ENCODE results near the gene ERFL.

The ERFL gene

GRCh38 chr19:41935760-41936415, 7.6 kb upstream of the ERFL start:
- H3K27me3 ChIP-seq (ENCODE audit: control insufficient read depth in 5 of 5, insufficient read depth in 4 of 5, low read length in 5 of 5): peaks cover 37 to 66% (median 57%) of the 10 kb centered on the region in 5 donors

DNA sequence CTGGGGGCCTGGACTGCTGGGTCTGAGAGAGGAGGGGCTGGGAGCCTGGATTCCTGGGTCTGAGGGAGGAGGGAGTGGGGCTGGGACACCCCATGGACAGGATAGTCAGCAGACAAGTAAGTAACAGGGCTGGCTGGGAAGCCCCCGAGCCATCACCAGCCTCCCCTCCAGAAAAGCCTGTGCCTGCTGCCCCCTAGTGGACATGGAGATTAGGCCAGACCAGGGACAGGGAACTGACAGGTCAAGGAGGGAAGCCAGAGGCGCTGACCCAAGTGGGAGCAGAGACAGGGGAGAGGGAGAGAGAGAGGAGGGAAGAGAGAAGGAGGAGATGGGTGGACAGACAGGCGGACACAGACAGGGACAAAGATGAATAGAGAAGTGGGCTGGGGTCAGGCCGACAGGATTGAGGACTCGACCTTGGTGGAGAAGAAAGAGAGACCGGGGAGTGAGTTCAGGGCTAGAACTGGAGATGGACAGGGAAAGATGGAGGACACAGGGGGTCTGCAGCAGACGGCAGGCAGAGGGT, 6.7 kb upstream of the ERFL start:
- H3K4me1 ChIP-seq (ENCODE audit: control insufficient read depth in 5 of 5, insufficient read depth in 5 of 5, low read length in 5 of 5): peaks cover 2 to 8% (median 4%) of the 10 kb centered on the region in 5 donors
- H3K4me3 ChIP-seq (ENCODE audit: low read depth in 1 of 5, low read length in 5 of 5): no peak overlapping the region
- H3K36me3 ChIP-seq (ENCODE audit: control insufficient read depth in 5 of 5, insufficient read depth in 5 of 5, low read length in 5 of 5): no peaks in the 10 kb centered on the region
- H3K27me3 ChIP-seq (ENCODE audit: control insufficient read depth in 5 of 5, insufficient read depth in 4 of 5, low read length in 5 of 5): peaks cover 44 to 72% (median 61%) of the 10 kb centered on the region in 5 donors
- H3K9me3 ChIP-seq (ENCODE audit: control insufficient read depth in 5 of 5, low read length in 5 of 5): no peaks in the 10 kb centered on the region
- H3K27ac ChIP-seq (ENCODE audit: low read depth, low read length): no peak overlapping the region
- H3K9ac ChIP-seq (ENCODE audit: low read length in 5 of 5): no peak overlapping the region

More at GRCh38 chr19:41935760-41936415, 7.6 kb upstream of the ERFL start:
- Histone ChIP-seq H3K9ac (ENCODE audit: low read length in 5 of 5) (no peak overlapping the region), H3K27ac (ENCODE audit: low read depth, low read length) (no peak overlapping the region), H3K4me3 (ENCODE audit: low read depth in 1 of 5, low read length in 5 of 5) (no peak overlapping the region), H3K36me3 (ENCODE audit: control insufficient read depth in 5 of 5, insufficient read depth in 5 of 5, low read length in 5 of 5) (no peaks in the 10 kb centered on the region), H3K9me3 (ENCODE audit: control insufficient read depth in 5 of 5, low read length in 5 of 5) (no peaks in the 10 kb centered on the region), H3K4me1 (ENCODE audit: control insufficient read depth in 5 of 5, insufficient read depth in 5 of 5, low read length in 5 of 5) (peaks cover 2 to 13% (median 8%) of the 10 kb centered on the region in 5 donors)

- Histone ChIP-seq H3K27ac (ENCODE audit: low read depth, low read length) (no peak overlapping the region), H3K9ac (ENCODE audit: low read length in 5 of 5) (no peak overlapping the region), H3K9me3 (ENCODE audit: control insufficient read depth in 5 of 5, low read length in 5 of 5) (no peaks in the 10 kb centered on the region), H3K4me3 (ENCODE audit: low read depth in 1 of 5, low read length in 5 of 5) (no peak overlapping the region), H3K36me3 (ENCODE audit: control insufficient read depth in 5 of 5, insufficient read depth in 5 of 5, low read length in 5 of 5) (no peaks in the 10 kb centered on the region), H3K27me3 (ENCODE audit: control insufficient read depth in 5 of 5, insufficient read depth in 4 of 5, low read length in 5 of 5) (peaks cover 45 to 78% (median 70%) of the 10 kb centered on the region in 5 donors), H3K4me1 (ENCODE audit: control insufficient read depth in 5 of 5, insufficient read depth in 5 of 5, low read length in 5 of 5) (peaks cover 0 to 10% (median 9%) of the 10 kb centered on the region in 5 donors)
Measured at GRCh38 chr19:41933693-41934426, 5.6 kb upstream of the ERFL start.

DNA sequence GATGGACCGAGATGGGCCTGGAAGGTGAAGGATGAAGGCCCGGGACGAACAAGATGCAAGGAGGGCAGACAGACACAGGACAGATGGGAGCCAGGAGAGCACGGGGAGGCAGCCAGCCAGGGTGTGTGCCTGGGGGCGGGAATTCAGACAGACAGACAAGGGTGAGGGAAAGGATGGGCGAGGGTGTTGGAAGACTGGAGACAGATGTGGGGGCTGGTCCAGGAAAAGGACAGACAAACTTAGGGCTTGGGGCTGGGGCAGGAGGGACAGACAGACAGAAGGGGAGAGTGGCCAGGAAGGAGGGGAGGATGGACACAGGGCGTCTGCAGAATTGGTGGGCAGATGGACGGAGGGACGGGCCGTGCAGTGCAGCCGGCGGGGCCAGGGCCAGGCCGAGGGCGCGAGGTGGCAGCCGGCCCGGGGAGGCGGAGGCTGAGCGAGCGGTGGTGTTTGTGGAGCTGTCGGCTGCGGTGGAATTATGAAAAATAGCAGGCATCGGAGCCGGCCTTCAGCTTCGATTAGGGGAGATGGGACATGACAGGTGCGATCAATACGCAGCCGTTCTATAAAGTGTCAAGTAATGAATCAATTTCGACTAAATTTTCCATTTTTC, 4.6 kb upstream of the ERFL start:
- no peak overlapping the region for H3K4me3 ChIP-seq (ENCODE audit: low read depth in 1 of 5, low read length in 5 of 5)
- H3K27ac ChIP-seq (ENCODE audit: low read depth, low read length): no peak overlapping the region
- no peaks in the 10 kb centered on the region for H3K9me3 ChIP-seq (ENCODE audit: control insufficient read depth in 5 of 5, low read length in 5 of 5)
- peaks cover 2 to 17% (median 13%) of the 10 kb centered on the region in 5 donors for H3K4me1 ChIP-seq (ENCODE audit: control insufficient read depth in 5 of 5, insufficient read depth in 5 of 5, low read length in 5 of 5)
- peaks cover 45 to 83% (median 75%) of the 10 kb centered on the region in 5 donors for H3K27me3 ChIP-seq (ENCODE audit: control insufficient read depth in 5 of 5, insufficient read depth in 4 of 5, low read length in 5 of 5)
- no peak overlapping the region for H3K9ac ChIP-seq (ENCODE audit: low read length in 5 of 5)
- H3K36me3 ChIP-seq (ENCODE audit: control insufficient read depth in 5 of 5, insufficient read depth in 5 of 5, low read length in 5 of 5): no peaks in the 10 kb centered on the region

- peaks cover 2 to 17% (median 13%) of the 10 kb centered on the region in 5 donors for H3K4me1 ChIP-seq (ENCODE audit: control insufficient read depth in 5 of 5, insufficient read depth in 5 of 5, low read length in 5 of 5)
- peaks cover 48 to 82% (median 80%) of the 10 kb centered on the region in 5 donors for H3K27me3 ChIP-seq (ENCODE audit: control insufficient read depth in 5 of 5, insufficient read depth in 4 of 5, low read length in 5 of 5)
- no peaks in the 10 kb centered on the region for H3K9me3 ChIP-seq (ENCODE audit: control insufficient read depth in 5 of 5, low read length in 5 of 5)
- H3K4me3 ChIP-seq (ENCODE audit: low read depth in 1 of 5, low read length in 5 of 5): no peak overlapping the region
- no peak overlapping the region for H3K27ac ChIP-seq (ENCODE audit: low read depth, low read length)
- H3K36me3 ChIP-seq (ENCODE audit: control insufficient read depth in 5 of 5, insufficient read depth in 5 of 5, low read length in 5 of 5): no peaks in the 10 kb centered on the region
- no peak overlapping the region for H3K9ac ChIP-seq (ENCODE audit: low read length in 5 of 5)
Measured at GRCh38 chr19:41932259-41932719, 4.0 kb upstream of the ERFL start.

DNA sequence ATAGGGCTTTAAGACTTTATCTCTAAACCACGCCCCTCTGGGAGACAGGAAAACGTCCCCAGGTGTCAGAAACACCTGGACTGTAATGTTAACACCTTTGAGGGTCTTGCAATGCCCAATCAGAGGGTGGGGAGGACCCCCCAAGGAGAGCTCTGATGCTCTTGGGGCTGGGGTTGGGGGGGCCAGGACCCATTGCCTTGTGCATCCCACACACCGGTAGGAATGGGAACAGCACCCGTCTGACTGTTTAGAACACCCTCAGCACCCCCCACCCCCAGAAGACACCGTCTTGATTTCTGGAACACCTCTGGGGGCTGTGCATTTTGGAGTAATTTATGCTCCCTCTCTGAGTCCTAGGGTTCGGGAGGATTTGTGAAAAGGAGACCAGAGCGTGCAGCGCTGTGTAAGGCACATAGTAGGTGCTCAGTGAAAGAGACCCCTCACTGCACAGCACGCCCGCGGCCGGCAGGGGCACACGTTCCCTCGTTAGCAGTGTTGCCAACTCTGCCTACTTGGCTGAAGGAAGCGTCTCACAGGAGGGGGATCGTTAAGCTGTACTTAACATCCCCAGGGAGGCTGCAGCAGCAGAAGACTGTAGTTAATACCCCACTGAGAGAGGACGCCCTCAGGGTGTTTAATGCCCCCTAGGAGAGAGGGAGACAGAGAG, 2.8 kb upstream of the ERFL start:
- no peak overlapping the region for H3K9ac ChIP-seq (ENCODE audit: low read length in 5 of 5)
- H3K27me3 ChIP-seq (ENCODE audit: control insufficient read depth in 5 of 5, insufficient read depth in 4 of 5, low read length in 5 of 5): peaks cover 56 to 84% (median 79%) of the 10 kb centered on the region in 5 donors
- peaks cover 2 to 17% (median 13%) of the 10 kb centered on the region in 5 donors for H3K4me1 ChIP-seq (ENCODE audit: control insufficient read depth in 5 of 5, insufficient read depth in 5 of 5, low read length in 5 of 5)
- no peak overlapping the region for H3K4me3 ChIP-seq (ENCODE audit: low read depth in 1 of 5, low read length in 5 of 5)
- no peaks in the 10 kb centered on the region for H3K36me3 ChIP-seq (ENCODE audit: control insufficient read depth in 5 of 5, insufficient read depth in 5 of 5, low read length in 5 of 5)
- H3K27ac ChIP-seq (ENCODE audit: low read depth, low read length): no peak overlapping the region
- H3K9me3 ChIP-seq (ENCODE audit: control insufficient read depth in 5 of 5, low read length in 5 of 5): peaks cover 0 to 2% (median 0%) of the 10 kb centered on the region in 5 donors

- Histone ChIP-seq H3K27me3 (ENCODE audit: control insufficient read depth in 5 of 5, insufficient read depth in 4 of 5, low read length in 5 of 5) (peaks cover 60 to 86% (median 83%) of the 10 kb centered on the region in 5 donors), H3K9me3 (ENCODE audit: control insufficient read depth in 5 of 5, low read length in 5 of 5) (peaks cover 0 to 3% (median 0%) of the 10 kb centered on the region in 5 donors)
Measured at GRCh38 chr19:41930322-41930722, 2.1 kb upstream of the ERFL start.

GRCh38 chr19:41929536-41930071, 1.4 kb upstream of the ERFL start:
- Histone ChIP-seq H3K9ac (ENCODE audit: low read length in 5 of 5) (no peak overlapping the region), H3K4me1 (ENCODE audit: control insufficient read depth in 5 of 5, insufficient read depth in 5 of 5, low read length in 5 of 5) (peaks cover 0 to 17% (median 13%) of the 10 kb centered on the region in 5 donors), H3K36me3 (ENCODE audit: control insufficient read depth in 5 of 5, insufficient read depth in 5 of 5, low read length in 5 of 5) (no peaks in the 10 kb centered on the region), H3K27me3 (ENCODE audit: control insufficient read depth in 5 of 5, insufficient read depth in 4 of 5, low read length in 5 of 5) (peaks cover 63 to 89% (median 84%) of the 10 kb centered on the region in 5 donors), H3K4me3 (ENCODE audit: low read depth in 1 of 5, low read length in 5 of 5) (no peak overlapping the region), H3K27ac (ENCODE audit: low read depth, low read length) (no peak overlapping the region), H3K9me3 (ENCODE audit: control insufficient read depth in 5 of 5, low read length in 5 of 5) (peaks cover 0 to 3% (median 0%) of the 10 kb centered on the region in 5 donors)

More at GRCh38 chr19:41930322-41930722, 2.1 kb upstream of the ERFL start:
- no peak overlapping the region for H3K4me3 ChIP-seq (ENCODE audit: low read depth in 1 of 5, low read length in 5 of 5)
- H3K9ac ChIP-seq (ENCODE audit: low read length in 5 of 5): no peak overlapping the region
- peaks cover 2 to 17% (median 13%) of the 10 kb centered on the region in 5 donors for H3K4me1 ChIP-seq (ENCODE audit: control insufficient read depth in 5 of 5, insufficient read depth in 5 of 5, low read length in 5 of 5)
- no peaks in the 10 kb centered on the region for H3K36me3 ChIP-seq (ENCODE audit: control insufficient read depth in 5 of 5, insufficient read depth in 5 of 5, low read length in 5 of 5)
- no peak overlapping the region for H3K27ac ChIP-seq (ENCODE audit: low read depth, low read length)
